Suprapubic skin (tissue), 4 donors: ENCODE measurements around the gene AURKA. TPM values are rescaled to one million over a fixed set of nuclear protein-coding genes. Genes with fewer than 3 reads are reported as not detected.
"Not testable (repeated sequence)": the region's sequence is repeated elsewhere in the genome, so short reads cannot be mapped to it uniquely, and the experiment has no call there.

ENCODE experiments used
- DNase-seq, 2 donors: peaks; one replicate each; pipeline ENCODE4 v3.0.0-alpha.2; 2019; ENCODE audit warnings: low spot score in 2 of 2
- H3K27ac ChIP-seq: fragments of 200-600 bp; sonication (generic); one replicate; pipeline ENCODE4 v1.5.1; 2019
- H3K27me3 ChIP-seq: fragments of 200-600 bp; sonication (generic); one replicate; pipeline ENCODE4 v1.5.1; 2019
- H3K36me3 ChIP-seq: fragments of 200-600 bp; sonication (generic); one replicate; pipeline ENCODE4 v1.5.1; 2019
- H3K4me1 ChIP-seq: fragments of 200-600 bp; sonication (generic); one replicate; pipeline ENCODE4 v1.5.1; 2019
- H3K4me3 ChIP-seq: fragments of 200-600 bp; sonication (generic); one replicate; pipeline ENCODE4 v1.5.1; 2019; ENCODE audit warnings: mild to moderate bottlenecking
- H3K9me3 ChIP-seq: fragments of 200-600 bp; sonication (generic); one replicate; pipeline ENCODE4 v1.5.1; 2019
- EP300 ChIP-seq: sonication (generic); formaldehyde crosslinking; IDR thresholded peaks from one replicate; pipeline ENCODE4 v1.6.1; 2017; ENCODE audit warnings: antibody characterized with exemption
- POLR2A ChIP-seq, 2 donors: fragments of 450-650 bp; IDR thresholded peaks; one replicate each; pipeline ENCODE4 v1.6.1; 2017; ENCODE audit warnings: antibody characterized with exemption in 2 of 2, mild to moderate bottlenecking in 2 of 2, moderate library complexity in 2 of 2
- POLR2AphosphoS5 ChIP-seq, 3 donors: sonication (generic); formaldehyde crosslinking; IDR thresholded peaks; one replicate each; pipeline ENCODE4 v1.6.1; 2017; ENCODE audit warnings: antibody characterized with exemption in 3 of 3
- WGBS: methylation state at CpG from one replicate; pipeline ENCODE4 v1.1.5; 2018; 5-methylcytosine and 5-hydroxymethylcytosine counted together
- total RNA-seq, 4 donors: library from RNA; depleted of rRNA; stranded (reverse); fragments of >200 nt; gene quantifications; one replicate each; pipeline ENCODE4 v1.1.0, GENCODE V29; 2016
- TF ChIP-seq, protein P1 (sequence below), 2 donors: fragments of 200-600 bp in 1 of 2; fragments of 450-650 bp in 1 of 2; sonication (generic) in 1 of 2; IDR thresholded peaks; one replicate each; pipeline ENCODE4 v1.5.1; 2016 to 2019; ENCODE audit warnings: antibody characterized with exemption in 2 of 2, mild to moderate bottlenecking in 1 of 2, moderate library complexity in 1 of 2

Gene AURKA
- total RNA-seq, 4 donors from 2014 or later: 2.1 to 5.7 (median 2.5) TPM

DNA sequence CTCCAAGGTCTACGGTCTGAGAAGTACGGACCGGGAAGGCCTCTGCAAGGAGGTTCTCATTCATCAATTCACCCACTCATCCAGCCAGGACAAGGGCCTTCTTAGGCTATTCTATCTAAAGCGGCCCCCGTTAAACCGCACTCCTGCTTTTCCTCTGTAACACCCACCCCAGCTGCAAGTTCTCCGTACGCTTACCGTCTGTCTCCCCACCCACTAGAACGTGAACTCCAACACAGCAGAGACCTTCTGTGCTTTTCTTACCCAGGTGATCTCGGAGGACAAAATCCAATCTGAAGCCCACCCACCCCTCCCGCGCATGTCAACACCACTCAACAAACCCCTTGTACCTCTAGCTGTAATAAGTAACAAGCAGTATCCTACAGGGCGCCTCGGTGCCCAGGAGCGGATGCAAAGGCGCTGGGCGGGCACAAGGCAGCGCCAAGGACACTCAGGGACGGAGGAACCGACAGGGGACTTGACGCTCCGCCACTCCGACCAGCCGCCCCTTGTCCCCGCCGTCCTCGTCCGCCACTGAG is 351 bp downstream of the AURKA start:
- Histone ChIP-seq H3K9me3 (no peaks in the 10 kb centered on the region), H3K36me3 (peaks cover 17% of the 10 kb centered on the region), H3K27ac (peak overlapping the region; percentile 93), H3K4me3 (peak overlapping the region; percentile 83), H3K4me1 (peaks cover 23% of the 10 kb centered on the region), H3K27me3 (no peaks in the 10 kb centered on the region)
- TF ChIP-seq, protein P1, sequence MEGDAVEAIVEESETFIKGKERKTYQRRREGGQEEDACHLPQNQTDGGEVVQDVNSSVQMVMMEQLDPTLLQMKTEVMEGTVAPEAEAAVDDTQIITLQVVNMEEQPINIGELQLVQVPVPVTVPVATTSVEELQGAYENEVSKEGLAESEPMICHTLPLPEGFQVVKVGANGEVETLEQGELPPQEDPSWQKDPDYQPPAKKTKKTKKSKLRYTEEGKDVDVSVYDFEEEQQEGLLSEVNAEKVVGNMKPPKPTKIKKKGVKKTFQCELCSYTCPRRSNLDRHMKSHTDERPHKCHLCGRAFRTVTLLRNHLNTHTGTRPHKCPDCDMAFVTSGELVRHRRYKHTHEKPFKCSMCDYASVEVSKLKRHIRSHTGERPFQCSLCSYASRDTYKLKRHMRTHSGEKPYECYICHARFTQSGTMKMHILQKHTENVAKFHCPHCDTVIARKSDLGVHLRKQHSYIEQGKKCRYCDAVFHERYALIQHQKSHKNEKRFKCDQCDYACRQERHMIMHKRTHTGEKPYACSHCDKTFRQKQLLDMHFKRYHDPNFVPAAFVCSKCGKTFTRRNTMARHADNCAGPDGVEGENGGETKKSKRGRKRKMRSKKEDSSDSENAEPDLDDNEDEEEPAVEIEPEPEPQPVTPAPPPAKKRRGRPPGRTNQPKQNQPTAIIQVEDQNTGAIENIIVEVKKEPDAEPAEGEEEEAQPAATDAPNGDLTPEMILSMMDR (IDR thresholded peaks at IDR 0.05): no peak
- TF ChIP-seq POLR2AphosphoS5 (IDR thresholded peaks at IDR 0.05) (no peak), EP300 (no peak), POLR2A (IDR thresholded peaks at IDR 0.05) (no peak)
- no peak for DNase-seq
- WGBS: under 1% methylated on average over 29 of the region's 29 CpGs

DNA sequence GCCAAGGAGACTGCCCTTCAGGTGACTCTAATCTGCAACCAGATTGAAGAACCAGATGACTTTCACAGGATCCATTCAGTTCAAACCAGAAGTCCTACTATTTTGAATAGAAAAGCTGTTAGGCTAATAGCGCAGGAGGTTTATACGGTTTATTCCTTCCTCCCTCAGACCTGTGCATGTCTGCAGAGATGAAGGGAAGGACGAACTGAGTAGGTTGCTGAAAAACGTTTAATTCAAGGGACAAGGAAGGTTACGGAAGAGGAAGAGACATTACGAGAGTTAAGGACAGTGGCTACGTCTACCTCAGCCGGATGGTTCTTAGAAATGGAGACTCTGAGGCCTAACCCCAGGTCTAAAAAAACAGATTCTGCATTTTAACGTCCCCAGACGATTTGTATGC is 978 bp downstream of the AURKA start:
- H3K36me3 ChIP-seq: peaks cover 11% of the 10 kb centered on the region
- 28% methylated on average over 10 of the region's 10 CpGs for WGBS

DNA sequence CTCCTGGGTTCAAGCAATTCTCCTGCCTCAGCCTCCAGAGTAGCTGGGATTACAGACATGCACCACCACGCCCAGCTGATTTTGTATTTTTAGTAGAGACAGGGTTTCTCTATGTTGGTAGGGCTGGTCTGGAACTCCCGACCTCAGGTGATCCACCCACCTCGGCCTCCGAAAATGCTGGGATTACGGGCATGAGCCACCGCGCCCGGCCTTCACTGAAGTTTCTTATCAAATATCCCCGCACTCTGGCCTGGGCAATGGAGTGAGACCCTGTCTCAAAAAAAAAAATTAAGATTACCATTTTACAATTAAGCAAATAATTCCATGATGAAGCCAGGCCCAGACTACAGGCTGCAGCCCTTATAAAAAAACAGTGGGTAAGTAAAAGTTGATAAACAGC is 1.6 kb downstream of the AURKA start:
- H3K27me3 ChIP-seq, H3K9me3 ChIP-seq, DNase-seq, H3K36me3 ChIP-seq, H3K27ac ChIP-seq, H3K4me3 ChIP-seq: not testable (repeated sequence)
- WGBS: 95% methylated on average over 9 of the region's 9 CpGs
- peaks cover 23% of the 10 kb centered on the region for H3K4me1 ChIP-seq

More for the DNA sequence above, 978 bp downstream of the AURKA start:
- TF ChIP-seq EP300 (no peak), POLR2A (IDR thresholded peaks at IDR 0.05) (no peak), POLR2AphosphoS5 (IDR thresholded peaks at IDR 0.05) (no peak)
- TF ChIP-seq, protein P1 (IDR thresholded peaks at IDR 0.05): no peak
- DNase-seq: no peak
- no peak overlapping the region for H3K27ac ChIP-seq
- no peaks in the 10 kb centered on the region for H3K9me3 ChIP-seq
- peak overlapping the region; percentile 83 for H3K4me3 ChIP-seq
- H3K27me3 ChIP-seq: no peaks in the 10 kb centered on the region
- peaks cover 23% of the 10 kb centered on the region for H3K4me1 ChIP-seq

DNA sequence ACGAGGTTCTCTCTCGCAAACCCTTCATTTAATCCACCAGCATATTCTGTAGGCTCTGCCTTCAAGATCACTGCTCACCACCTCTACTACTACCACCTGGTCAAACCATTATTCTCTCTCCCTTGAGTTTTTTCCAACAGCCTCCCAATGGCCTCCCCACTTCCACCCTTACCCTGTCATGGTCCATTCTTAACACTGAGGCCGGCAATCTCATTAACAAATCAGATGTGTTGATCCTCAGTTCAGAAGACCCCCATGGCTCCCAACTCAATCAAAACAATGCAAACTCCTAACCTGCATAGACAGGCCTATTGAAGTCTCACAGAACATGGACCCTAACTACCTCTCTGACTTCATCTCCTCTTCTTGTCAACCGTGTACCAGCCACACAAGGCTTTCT is 2.2 kb downstream of the AURKA start:
- TF ChIP-seq, protein P1 (IDR thresholded peaks at IDR 0.05): no peak
- TF ChIP-seq EP300: no peak

DNA sequence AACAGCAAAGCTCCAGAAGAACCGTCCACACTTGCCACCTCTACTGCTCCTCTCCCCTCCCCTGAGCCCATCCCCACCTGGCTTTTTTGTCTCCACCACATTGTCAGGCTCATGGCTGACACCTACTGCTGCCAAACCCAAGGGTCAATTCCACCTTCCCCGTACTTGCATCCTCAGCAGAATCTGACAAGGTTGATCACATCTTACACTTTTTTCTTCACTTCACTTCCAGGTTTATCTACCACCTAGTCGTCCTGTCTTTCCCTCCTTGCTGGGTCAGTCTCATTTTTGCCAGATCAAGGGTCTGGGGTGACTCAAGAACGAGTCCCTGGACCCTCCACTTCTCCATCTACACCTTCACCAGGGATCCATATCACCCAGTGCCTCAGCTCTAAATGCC is 3.1 kb downstream of the AURKA start:
- Histone ChIP-seq H3K4me1 (peaks cover 17% of the 10 kb centered on the region), H3K9me3 (no peaks in the 10 kb centered on the region), H3K36me3 (no peaks in the 10 kb centered on the region), H3K27ac (no peak overlapping the region), H3K4me3 (no peak overlapping the region), H3K27me3 (no peaks in the 10 kb centered on the region)
- no peak for DNase-seq
- TF ChIP-seq POLR2A (IDR thresholded peaks at IDR 0.05): no peak
- TF ChIP-seq, protein P1 (IDR thresholded peaks at IDR 0.05): no peak
- no peak for TF ChIP-seq POLR2AphosphoS5 (IDR thresholded peaks at IDR 0.05)
- no peak for TF ChIP-seq EP300
- WGBS: 76% methylated on average over 4 of the region's 4 CpGs

More for the DNA sequence above, 2.2 kb downstream of the AURKA start:
- 96% methylated on average over 4 of the region's 4 CpGs for WGBS
- Histone ChIP-seq H3K36me3 (no peaks in the 10 kb centered on the region), H3K27ac (no peak overlapping the region), H3K4me3 (no peak overlapping the region), H3K4me1 (peaks cover 23% of the 10 kb centered on the region), H3K9me3 (no peaks in the 10 kb centered on the region), H3K27me3 (no peaks in the 10 kb centered on the region)
- DNase-seq: no peak

DNA sequence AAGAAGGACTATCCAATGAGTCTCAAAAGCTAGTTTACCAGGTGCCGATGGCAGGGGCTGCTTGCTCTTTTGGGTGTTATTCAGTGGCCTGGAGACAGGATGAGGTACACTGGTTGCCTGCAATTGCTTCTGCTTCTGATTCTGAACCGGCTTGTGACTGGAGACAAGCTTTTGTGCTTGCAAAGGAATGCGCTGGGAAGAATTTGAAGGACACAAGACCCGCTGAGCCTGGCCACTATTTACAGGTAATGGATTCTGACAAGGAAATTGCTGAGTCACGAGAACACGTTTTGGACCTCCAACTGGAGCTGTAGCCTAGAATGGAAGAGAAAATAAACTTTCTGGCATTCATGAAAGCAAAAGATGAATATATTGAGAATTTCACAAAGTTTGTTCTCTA is 5.8 kb downstream of the AURKA start:
- no peak for DNase-seq
- no peaks in the 10 kb centered on the region for H3K27me3 ChIP-seq
- peaks cover 3% of the 10 kb centered on the region for H3K4me1 ChIP-seq

More for the DNA sequence above, 5.8 kb downstream of the AURKA start:
- Histone ChIP-seq H3K36me3 (no peaks in the 10 kb centered on the region), H3K27ac (no peak overlapping the region), H3K9me3 (no peaks in the 10 kb centered on the region), H3K4me3 (no peak overlapping the region)
- WGBS: 99% methylated on average over 6 of the region's 6 CpGs
- TF ChIP-seq, protein P1 (IDR thresholded peaks at IDR 0.05): no peak
- no peak for TF ChIP-seq EP300
- no peak for TF ChIP-seq POLR2AphosphoS5 (IDR thresholded peaks at IDR 0.05)
- no peak for TF ChIP-seq POLR2A (IDR thresholded peaks at IDR 0.05)
